GM12864 (cell line): ENCODE data around the gene PXDN.

Source experiments
- DNase-seq: peaks from one replicate; pipeline ENCODE4 v3.0.0-alpha.2; 2011; ENCODE audit warnings: low read depth
- H3K4me3 ChIP-seq: 2 replicates; pipeline ENCODE4 v1.5.1; 2011; ENCODE audit warnings: mild to moderate bottlenecking, low read depth, low read length, control low read depth
- TF ChIP-seq, protein P1 (sequence below): IDR thresholded peaks from 2 replicates; pipeline ENCODE4 v1.5.1; 2011; ENCODE audit warnings: low read depth, mild to moderate bottlenecking, moderate library complexity, low read length, control low read depth, inconsistent platforms; ENCODE audit errors: missing control alignments

The PXDN gene

DNA sequence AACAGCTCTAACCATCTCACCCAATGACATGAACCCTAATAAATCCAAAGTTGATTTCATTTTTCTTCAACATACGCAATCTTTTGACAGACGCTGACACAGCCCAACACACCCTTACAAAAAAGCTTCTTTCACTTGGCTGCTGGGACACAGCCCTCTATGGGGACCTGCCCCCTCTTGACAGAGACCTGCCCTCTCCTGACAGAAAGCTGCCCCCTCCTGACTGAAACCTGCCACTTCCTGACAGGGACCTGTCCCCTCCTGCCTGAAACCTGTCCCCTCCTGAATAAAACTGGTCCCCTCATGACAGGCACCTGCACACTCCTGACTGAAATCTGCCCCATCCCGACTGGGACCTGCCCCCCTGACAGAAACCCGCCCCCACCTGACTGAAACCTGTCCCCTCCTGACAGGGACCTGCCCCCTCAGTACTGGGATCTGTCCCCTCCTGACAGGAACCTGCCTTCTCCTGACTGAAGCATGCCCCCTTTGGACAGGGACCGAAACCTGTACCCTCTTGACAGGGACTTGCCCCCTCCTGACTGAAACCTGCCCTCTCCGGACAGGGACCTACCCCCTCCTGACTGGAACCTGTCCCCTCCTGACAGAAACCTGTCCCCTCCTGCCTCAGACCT lies 87.9 kb downstream of the PXDN start:
- H3K4me3 ChIP-seq, result no peak overlapping the region
- TF ChIP-seq, protein P1, sequence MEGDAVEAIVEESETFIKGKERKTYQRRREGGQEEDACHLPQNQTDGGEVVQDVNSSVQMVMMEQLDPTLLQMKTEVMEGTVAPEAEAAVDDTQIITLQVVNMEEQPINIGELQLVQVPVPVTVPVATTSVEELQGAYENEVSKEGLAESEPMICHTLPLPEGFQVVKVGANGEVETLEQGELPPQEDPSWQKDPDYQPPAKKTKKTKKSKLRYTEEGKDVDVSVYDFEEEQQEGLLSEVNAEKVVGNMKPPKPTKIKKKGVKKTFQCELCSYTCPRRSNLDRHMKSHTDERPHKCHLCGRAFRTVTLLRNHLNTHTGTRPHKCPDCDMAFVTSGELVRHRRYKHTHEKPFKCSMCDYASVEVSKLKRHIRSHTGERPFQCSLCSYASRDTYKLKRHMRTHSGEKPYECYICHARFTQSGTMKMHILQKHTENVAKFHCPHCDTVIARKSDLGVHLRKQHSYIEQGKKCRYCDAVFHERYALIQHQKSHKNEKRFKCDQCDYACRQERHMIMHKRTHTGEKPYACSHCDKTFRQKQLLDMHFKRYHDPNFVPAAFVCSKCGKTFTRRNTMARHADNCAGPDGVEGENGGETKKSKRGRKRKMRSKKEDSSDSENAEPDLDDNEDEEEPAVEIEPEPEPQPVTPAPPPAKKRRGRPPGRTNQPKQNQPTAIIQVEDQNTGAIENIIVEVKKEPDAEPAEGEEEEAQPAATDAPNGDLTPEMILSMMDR, result no peak
- no peak for DNase-seq

GRCh38 chr2:1655461-1655860 lies 88.9 kb downstream of the PXDN start:
- no peak overlapping the region for H3K4me3 ChIP-seq
- TF ChIP-seq, protein P1, result no peak
- no peak for DNase-seq

GRCh38 chr2:1654696-1655374 lies 89.5 kb downstream of the PXDN start:
- no peak overlapping the region for H3K4me3 ChIP-seq
- DNase-seq, result no peak
- TF ChIP-seq, protein P1, result no peak

- DNase-seq, result no peak
- TF ChIP-seq, protein P1, result no peak
- H3K4me3 ChIP-seq, result no peak overlapping the region
Measured at GRCh38 chr2:1653956-1654695, 90.2 kb downstream of the PXDN start.

- TF ChIP-seq, protein P1, result no peak
- no peak for DNase-seq
- no peak overlapping the region for H3K4me3 ChIP-seq
Measured at GRCh38 chr2:1652034-1652790, 92.1 kb downstream of the PXDN start.

- TF ChIP-seq, protein P1, result no peak
- no peak overlapping the region for H3K4me3 ChIP-seq
- no peak for DNase-seq
Measured at GRCh38 chr2:1651121-1652033, 92.9 kb downstream of the PXDN start.
